K562 (cell line): ENCODE data around the gene ZNF701. TPM values are rescaled to one million over a fixed set of nuclear protein-coding genes. Genes with fewer than 3 reads are reported as not detected.
"Not testable (repeated sequence)": the region's sequence is repeated elsewhere in the genome, so short reads cannot be mapped to it uniquely, and the experiment has no call there.

ENCODE experiments used
- ATAC-seq: fragments of 200-7000 bp; cut with Tn5 transposase; 3 replicates; pipeline ENCODE4 v1.9.1; 2020; ENCODE audit warnings: moderate library complexity
- BruUV-seq: library from RNA; stranded (reverse); fragments of 400-500 nt; replicated peaks from 2 replicates; lab custom pipeline; 2021; lab: Mats Ljungman, UMichigan
- CTCF ChIA-PET: fragments of 300-600 bp; formaldehyde crosslinking; extraction: SDS; loops from one replicate; lab custom pipeline; 2021; ENCODE audit warnings: low intra/inter-chr PET ratio; lab: Yijun Ruan, JAX
- POLR2A ChIA-PET: fragments of 300-600, 350-650 bp; sonication (Branson Sonifier 250); formaldehyde crosslinking; extraction: SDS; loops from one replicate; lab custom pipeline; 2021; ENCODE audit warnings: antibody characterized with exemption, inconsistent platforms; lab: Yijun Ruan, JAX
- DNase-seq, 4 experiments: peaks; one replicate each; pipeline versions ENCODE4 v3.0.0 to v3.0.0-alpha.2; 2011 to 2018; ENCODE audit warnings: low spot score in 3 of 4, mixed read lengths in 3 of 4; ENCODE audit errors: extremely low read depth in 1 of 4
- FAIRE-seq: peaks from 2 replicates; lab custom pipeline; 2011; peaks lifted over from hg19 to GRCh38; lab: Jason Lieb, UNC
- H2AFZ ChIP-seq: 2 replicates; pipeline ENCODE4 v1.6.0; 2011; ENCODE audit warnings: low read depth, low read length, control low read depth, inconsistent platforms
- H3K27ac ChIP-seq: fragments of 200-600 bp; 3 replicates; pipeline ENCODE4 v1.8.0; 2011; ENCODE audit warnings: low read depth, mild to moderate bottlenecking, control low read depth, inconsistent platforms, low read length, moderate library complexity, mixed read lengths; ENCODE audit errors: extremely low read depth
- H3K27me3 ChIP-seq, 2 experiments: fragments of 300-600 bp in 1 of 2; 2 replicates in 1 of 2; 3 replicates in 1 of 2; pipeline versions ENCODE4 v1.6.0 to v1.8.0; 2011; ENCODE audit warnings: inconsistent platforms in 2 of 2, low read length in 2 of 2, mild to moderate bottlenecking in 1 of 2, mixed read lengths in 1 of 2, moderate library complexity in 1 of 2; ENCODE audit not compliant: control insufficient read depth in 2 of 2, insufficient read depth in 2 of 2
- H3K36me3 ChIP-seq: fragments of 300-600 bp; 3 replicates; pipeline ENCODE4 v1.8.0; 2011; ENCODE audit warnings: mild to moderate bottlenecking, low read length, inconsistent platforms; ENCODE audit not compliant: control insufficient read depth, insufficient read depth
- H3K4me1 ChIP-seq, 2 experiments: fragments of 200-600 bp in 1 of 2; replicated peaks in 1 of 2; 2 replicates in 1 of 2; 3 replicates in 1 of 2; pipeline versions ENCODE4 v1.5.1 to v1.8.0; 2011; ENCODE audit warnings: inconsistent platforms in 2 of 2, low read length in 2 of 2, mild to moderate bottlenecking in 1 of 2, mixed read lengths in 1 of 2, moderate library complexity in 1 of 2; ENCODE audit not compliant: control insufficient read depth in 2 of 2, insufficient read depth in 2 of 2
- H3K4me2 ChIP-seq: 2 replicates; pipeline ENCODE4 v1.6.1; 2011; ENCODE audit warnings: low read length, control low read depth, inconsistent platforms, mixed read lengths; ENCODE audit not compliant: insufficient read depth
- H3K4me3 ChIP-seq: fragments of 200-600 bp; sonication (generic), shearing (Covaris generic); 2 replicates; pipeline ENCODE4 v1.5.1; 2016; ENCODE audit warnings: control low read depth, inconsistent platforms
- H3K79me2 ChIP-seq: fragments of 200-600 bp; 3 replicates; pipeline ENCODE4 v1.8.0; 2011; ENCODE audit warnings: low read length, inconsistent platforms; ENCODE audit not compliant: control insufficient read depth, insufficient read depth
- H3K9ac ChIP-seq, 2 experiments: 2 replicates each; pipeline versions ENCODE4 v1.6.0 to v1.6.1; 2011; ENCODE audit warnings: low read depth in 2 of 2, low read length in 2 of 2, control low read depth in 1 of 2, inconsistent platforms in 1 of 2, mild to moderate bottlenecking in 1 of 2, mixed read lengths in 1 of 2; ENCODE audit not compliant: insufficient read depth in 1 of 2
- H3K9me1 ChIP-seq: one replicate; pipeline ENCODE4 v1.6.0; 2011; ENCODE audit warnings: inconsistent platforms, mild to moderate bottlenecking, low read length, moderate library complexity; ENCODE audit not compliant: control insufficient read depth, insufficient read depth
- H3K9me3 ChIP-seq: replicated peaks from 2 replicates; pipeline ENCODE4 v1.5.1; 2011; ENCODE audit warnings: low read depth, low read length, inconsistent platforms; ENCODE audit not compliant: control insufficient read depth, insufficient read depth
- H4K20me1 ChIP-seq: replicated peaks from 2 replicates; pipeline ENCODE4 v1.6.1; 2011; ENCODE audit warnings: low read length, inconsistent platforms, mixed read lengths; ENCODE audit not compliant: control insufficient read depth, insufficient read depth
- ETV1 ChIP-seq: fragments of 450-650 bp; conservative IDR thresholded peaks from 2 replicates; pipeline ENCODE4 v1.6.1; 2016; ENCODE audit warnings: missing genetic modification characterization, control low read depth, low read depth, missing compliant biosample characterization
- HDAC8 ChIP-seq: fragments of 450-650 bp; IDR thresholded peaks from 2 replicates; pipeline ENCODE4 v1.6.1; 2016; ENCODE audit warnings: mild to moderate bottlenecking, missing genetic modification characterization, moderate library complexity, missing compliant biosample characterization
- PHF20 ChIP-seq: fragments of 450-650 bp; IDR thresholded peaks from 2 replicates; pipeline ENCODE4 v1.6.1; 2018; ENCODE audit not compliant: partially characterized antibody
- THAP7 ChIP-seq: fragments of 250-450 bp; sonication (Bioruptor Pico); IDR thresholded peaks from 2 replicates; pipeline ENCODE4 v1.5.0; 2021
- TSC22D4 ChIP-seq: fragments of 450-650 bp; IDR thresholded peaks from 2 replicates; pipeline ENCODE4 v1.6.1; 2016; ENCODE audit warnings: missing genetic modification characterization, missing biosample characterization, control low read depth
- ZMIZ1 ChIP-seq, 2 experiments: fragments of 150-350 bp in 1 of 2; IDR thresholded peaks; 2 replicates each; pipeline ENCODE4 v1.6.1; 2012 to 2016; ENCODE audit warnings: low read depth in 2 of 2, low read length in 2 of 2, mild to moderate bottlenecking in 1 of 2, moderate library complexity in 1 of 2
- ZNF280B ChIP-seq: fragments of 250-450 bp; sonication (Bioruptor Pico); IDR thresholded peaks from 2 replicates; pipeline ENCODE4 v1.5.1; 2021; ENCODE audit warnings: mild to moderate bottlenecking
- ZNF583 ChIP-seq: fragments of 250-450 bp; sonication (Bioruptor Pico); IDR thresholded peaks from 2 replicates; pipeline ENCODE4 v1.4.0; 2020
- ZZZ3 ChIP-seq: fragments of 450-650 bp; IDR thresholded peaks from 2 replicates; pipeline ENCODE4 v1.6.1; 2016; ENCODE audit warnings: antibody characterized with exemption, mild to moderate bottlenecking, moderate library complexity
- WGBS: fragments of 100-300 bp; shearing (Covaris generic); methylation state at CpG from one replicate; pipeline ENCODE4 v1.1.6; 2016; ENCODE audit warnings: low coverage, mixed read lengths; ENCODE audit not compliant: insufficient coverage; ENCODE audit errors: missing lambda C conversion rate; 5-methylcytosine and 5-hydroxymethylcytosine counted together
- in situ Hi-C: fragments of 300-500 bp; cut with MboI; formaldehyde crosslinking; loops from 4 replicates; pipeline ENCODE4 v1.15.0; 2018; ENCODE audit warnings: inconsistent platforms, mixed read lengths
- intact Hi-C: fragments of 100-400 bp; cut with micrococcal nuclease; formaldehyde crosslinking; loops from 2 replicates; pipeline ENCODE4 v1.14.2; 2022
- polyA plus RNA-seq, 8 experiments: library from polyadenylated mRNA; depleted of rRNA in 4 of 8; stranded (reverse) in 5 of 8; unstranded in 3 of 8; fragments of >200 nt; fragmentation: Nextera tagmentation in 2 of 8; fragmentation: Illumina TruSeq in 1 of 8; extraction: Ambion mirVana in 2 of 8; extraction: Trizol in 1 of 8; gene quantifications; 2 replicates each; pipeline versions ENCODE4 v1.2.1 to v1.2.3, GENCODE V29; 2011 to 2014; ENCODE audit warnings: inconsistent platforms in 1 of 8, missing spikeins in 1 of 8
- total RNA-seq, 7 experiments: library from RNA; depleted of rRNA in 6 of 7; stranded (reverse); fragments of >200 nt in 6 of 7; fragmentation: Illumina TruSeq in 2 of 7; extraction: Trizol in 2 of 7; gene quantifications; 2 replicates each; pipeline versions ENCODE4 v1.2.1 to v1.2.3, GENCODE V29; 2011 to 2021; ENCODE audit warnings: low replicate concordance in 1 of 7

Gene ZNF701
- total and polyA plus RNA-seq, 9 of the 15 experiments (the other 6 are each of a cell fraction or from before 2014, with no cell fraction given) = 5.3 to 15.9 (median 10.1) TPM

- no peak for FAIRE-seq
- Histone ChIP-seq H4K20me1 (no peaks in the 10 kb centered on the region), H3K36me3 (peaks cover 26% of the 10 kb centered on the region), H3K4me2 (no peak overlapping the region), H3K27me3 (no peaks in the 10 kb centered on the region), H3K9me1 (no peaks in the 10 kb centered on the region), H3K9ac (no peak overlapping the region), H3K9me3 (peaks cover 9% of the 10 kb centered on the region), H2AFZ (no peak overlapping the region), H3K27ac (no peak overlapping the region), H3K79me2 (no peaks in the 10 kb centered on the region), H3K4me1 (no peaks in the 10 kb centered on the region), H3K4me3 (no peak overlapping the region)
- no peak for DNase-seq
- in situ Hi-C loops (no loop called here), intact Hi-C loops (no loop called here)
- 81% methylated on average over 3 of the region's 3 CpGs for WGBS
- ChIA-PET CTCF (no interaction called here), POLR2A (no interaction called here)
- TF ChIP-seq THAP7 (CRISPR knock-in tag) = no peak
- no peak for TF ChIP-seq ZZZ3
- no peak for TF ChIP-seq TSC22D4 (tag)
- TF ChIP-seq ZNF280B (CRISPR knock-in tag) = no peak
- TF ChIP-seq ETV1 (tag) = no peak
- no peak for TF ChIP-seq PHF20
- TF ChIP-seq HDAC8 (tag) = no peak
- TF ChIP-seq ZNF583 (CRISPR knock-in tag) = no peak
- TF ChIP-seq ZMIZ1 (IDR thresholded peaks at IDR 0.05; ENCODE audit: low read depth in 2 of 2, low read length in 2 of 2) = no peak
- BruUV-seq = no TSS peak
- no peak for ATAC-seq
Observed at GRCh38 chr19:52592301-52592700, 22.2 kb downstream of the ZNF701 start.

GRCh38 chr19:52593441-52593840 is 23.4 kb downstream of the ZNF701 start:
- 93% methylated on average over 18 of the region's 25 CpGs for WGBS
- in situ Hi-C loops, H3K4me1 ChIP-seq, ATAC-seq, H3K9ac ChIP-seq, H3K4me3 ChIP-seq, H3K9me3 ChIP-seq, H3K4me2 ChIP-seq, H2AFZ ChIP-seq, POLR2A ChIA-PET, H4K20me1 ChIP-seq, H3K9me1 ChIP-seq, FAIRE-seq, H3K27ac ChIP-seq, H3K27me3 ChIP-seq, intact Hi-C loops, CTCF ChIA-PET, DNase-seq, BruUV-seq, H3K79me2 ChIP-seq: not testable (repeated sequence)
- peaks cover 26% of the 10 kb centered on the region for H3K36me3 ChIP-seq
